Measurements from ENCODE around the gene IL18.
"Not testable (repeated sequence)": the region's sequence is repeated elsewhere in the genome, so short reads cannot be mapped to it uniquely, and the experiment has no call there.

IL18 gene

GRCh38 chr11:112163875-112164685 is at the start of gene IL18:
IL18 (minus strand) TSS chr11:112164094; CDS start chr11:112155053, 9,041 bp downstream.
- no peak for DNase-seq

DNA sequence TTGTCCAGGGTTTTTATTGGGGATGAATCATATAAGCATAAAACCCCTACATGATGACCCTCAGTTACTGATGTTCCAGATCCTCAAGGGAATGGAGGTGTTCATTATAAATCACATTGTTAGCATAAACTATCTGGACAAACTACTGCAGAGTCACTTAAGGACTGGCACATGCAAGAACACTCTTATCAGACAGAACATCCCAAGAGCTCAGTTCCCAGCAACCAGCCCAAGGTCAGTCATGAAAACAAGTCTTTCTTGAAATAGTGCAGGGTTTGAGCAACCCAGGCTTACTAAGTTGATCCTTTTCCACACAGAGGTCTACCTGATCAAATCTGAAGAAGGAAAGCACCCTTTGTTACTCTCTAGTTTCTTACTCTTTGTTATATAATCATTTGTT is 48.8 kb upstream of the IL18 start:
- no peak for DNase-seq

GRCh38 chr11:112212290-112212689 is 48.4 kb upstream of the IL18 start:
- no peak for DNase-seq

- DNase-seq: no peak
These were observed 47.6 kb upstream of the IL18 start for GRCh38 chr11:112211536-112211935.

GRCh38 chr11:112210890-112211289 is 47.0 kb upstream of the IL18 start:
- no peak for DNase-seq

DNA sequence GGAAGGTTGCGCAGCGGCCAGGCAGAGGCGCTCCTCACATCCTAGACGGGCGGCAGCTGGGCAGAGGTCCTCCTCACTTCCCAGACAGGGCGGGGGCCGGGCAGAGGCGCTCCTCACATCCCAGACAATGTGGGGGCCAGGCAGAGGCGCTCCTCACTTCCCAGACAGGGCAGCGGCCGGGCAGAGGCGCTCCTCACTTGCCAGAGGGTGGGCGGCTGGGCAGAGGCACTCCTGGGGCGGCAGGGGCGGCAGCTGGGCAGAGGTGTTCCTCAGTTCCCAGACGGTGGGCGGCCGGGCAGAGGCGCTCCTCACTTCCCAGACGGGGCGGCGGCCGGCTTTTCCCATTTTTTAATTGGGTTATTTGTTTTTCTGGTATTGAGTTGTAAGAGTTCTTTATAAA is 42.2 kb upstream of the IL18 start:
- DNase-seq: no peak

DNA sequence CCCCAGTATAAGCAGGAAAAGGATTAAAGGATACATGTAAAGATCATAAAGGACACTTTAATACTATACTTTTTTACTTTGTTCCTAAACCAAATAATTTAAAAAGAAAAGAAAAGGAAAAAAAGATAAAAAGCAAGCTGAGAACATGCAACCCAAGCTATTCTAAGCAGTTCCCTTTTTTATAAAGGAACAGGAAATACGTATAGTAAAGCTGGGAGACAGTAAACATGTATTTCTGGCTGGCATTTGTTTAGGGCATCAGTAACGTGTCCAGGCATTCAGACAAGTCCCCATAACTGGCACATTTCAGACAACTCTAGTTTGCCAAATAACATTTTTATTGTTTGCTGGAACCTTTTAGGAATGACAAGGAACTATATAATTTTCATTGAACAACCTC is 36.4 kb upstream of the IL18 start:
- no peak for DNase-seq

GRCh38 chr11:112199101-112199500 is 35.2 kb upstream of the IL18 start:
- not testable (repeated sequence) for DNase-seq

DNA sequence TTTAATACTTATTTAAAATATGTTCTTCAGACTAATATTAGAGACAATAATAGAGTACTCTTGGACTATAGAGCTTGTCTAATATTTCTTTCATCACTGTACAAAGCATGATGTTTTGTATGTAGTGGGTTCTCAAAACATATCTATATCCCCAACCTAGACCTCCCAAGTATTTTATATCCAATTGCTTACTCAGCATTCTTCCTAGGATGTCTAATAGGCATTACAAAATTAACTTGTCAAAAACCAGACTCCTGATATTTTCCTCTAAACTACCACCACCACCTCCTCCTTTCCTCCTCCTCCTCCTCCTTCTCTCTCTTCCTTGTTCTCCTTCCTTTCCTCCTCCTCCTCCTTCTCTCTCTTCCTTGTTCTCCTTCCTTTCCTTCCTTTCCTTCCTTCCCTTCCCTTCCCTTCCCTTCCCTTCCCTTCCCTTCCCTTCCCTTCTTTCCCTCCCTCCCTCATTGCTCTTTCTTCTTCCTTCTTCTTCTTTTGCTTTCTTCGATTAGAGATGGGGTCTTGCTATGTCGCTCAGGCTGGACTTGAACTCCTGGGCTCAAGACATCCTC is 32.7 kb upstream of the IL18 start:
- no peak for DNase-seq

DNA sequence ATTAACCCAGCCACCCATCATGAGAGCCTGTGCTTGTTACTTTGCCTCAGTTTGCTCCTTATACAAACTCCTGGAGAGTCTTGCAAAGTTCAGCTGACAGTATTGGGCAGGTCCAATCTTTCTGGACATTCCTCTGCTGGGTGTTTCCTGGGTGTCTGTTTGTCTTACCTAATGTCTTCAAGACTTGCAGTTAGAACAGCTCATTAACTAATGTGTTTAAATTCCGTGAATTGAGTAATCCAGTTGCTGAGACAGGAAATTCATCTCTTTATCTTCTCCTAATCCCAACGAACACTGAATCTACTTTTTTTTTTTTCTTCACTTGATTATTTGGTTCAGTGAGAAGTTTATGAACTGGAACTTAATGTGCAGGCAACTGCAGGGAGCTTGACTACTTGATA is 32.1 kb upstream of the IL18 start:
- DNase-seq: peak; percentile 11

GRCh38 chr11:112195113-112195512 is 31.2 kb upstream of the IL18 start:
- DNase-seq: not testable (repeated sequence)

DNA sequence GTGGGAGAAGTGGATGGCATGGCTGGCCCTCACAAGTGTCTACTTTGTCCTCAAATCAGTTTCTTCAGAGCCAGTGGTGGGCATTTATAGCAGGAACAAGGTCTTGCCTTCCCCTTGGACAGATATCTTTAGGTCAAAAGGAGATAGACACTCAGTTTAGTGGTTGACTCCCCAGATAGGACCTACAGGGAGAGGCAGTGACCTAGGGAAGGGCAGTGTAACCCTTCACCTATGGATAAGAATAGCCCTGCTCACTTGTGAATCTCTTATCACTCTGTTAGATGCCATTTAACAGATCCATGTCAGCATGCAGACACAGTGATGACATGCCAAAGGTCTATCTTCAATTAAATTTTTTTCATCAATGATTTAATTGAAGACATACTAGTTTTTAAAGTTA is 22.4 kb upstream of the IL18 start:
- DNase-seq: no peak

GRCh38 chr11:112185883-112186282 is 22.0 kb upstream of the IL18 start:
- DNase-seq: no peak

DNA sequence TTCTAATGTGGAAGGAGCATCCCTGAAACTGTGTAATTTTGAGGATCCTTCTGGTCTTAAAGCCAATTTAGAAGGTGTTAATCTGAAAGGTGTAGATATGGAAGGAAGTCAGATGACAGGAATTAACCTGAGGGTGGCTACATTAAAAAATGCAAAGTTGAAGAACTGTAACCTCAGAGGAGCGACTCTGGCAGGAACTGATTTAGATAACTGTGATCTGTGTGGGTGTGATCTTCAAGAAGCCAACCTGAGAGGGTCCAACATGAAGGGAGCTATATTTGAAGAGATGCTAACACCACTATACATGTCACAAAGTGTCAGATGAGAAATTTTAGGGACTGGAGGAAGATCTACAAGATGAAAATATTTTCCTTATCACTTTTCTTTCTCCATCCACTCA is 19.0 kb upstream of the IL18 start:
- DNase-seq: no peak

DNA sequence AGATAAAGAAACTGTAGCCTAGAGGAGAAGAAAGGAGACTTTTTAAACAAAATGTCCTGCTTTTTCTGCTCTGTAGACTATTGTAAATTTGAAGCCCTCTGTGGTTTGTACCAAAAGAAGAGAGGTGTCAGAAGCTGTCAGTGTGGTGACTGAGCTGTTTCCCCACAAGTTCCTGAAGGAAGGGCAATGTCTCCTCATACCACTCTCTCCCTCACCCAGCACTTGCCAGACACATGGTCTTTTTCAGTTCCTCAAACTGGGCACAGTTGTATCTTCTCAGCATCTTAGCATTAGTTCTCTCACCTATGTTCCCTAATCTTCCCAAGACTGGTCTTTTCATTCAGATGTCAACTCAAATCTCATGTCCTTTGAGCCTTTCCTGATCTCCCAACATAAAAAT is 15.7 kb upstream of the IL18 start:
- DNase-seq: no peak

DNA sequence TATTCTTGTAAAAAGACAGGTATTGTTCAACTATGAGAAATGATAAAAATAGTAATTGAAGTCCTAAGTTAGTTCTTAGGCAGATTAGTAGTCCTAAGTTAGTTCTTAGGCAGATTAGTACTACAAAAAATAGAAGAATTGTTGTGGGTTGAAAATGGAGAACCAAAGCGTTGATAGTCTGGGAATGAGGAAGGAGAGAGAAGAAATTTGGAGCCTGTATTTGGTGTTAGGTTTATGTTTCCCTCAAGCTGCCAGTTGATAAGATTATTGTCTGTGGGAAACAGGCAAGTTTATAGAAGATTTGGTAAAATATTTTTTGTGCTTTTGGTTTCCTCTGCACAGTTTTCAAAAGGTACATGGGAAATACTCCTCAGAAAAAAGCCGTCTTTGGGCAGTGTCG is 15.0 kb upstream of the IL18 start:
- DNase-seq: no peak

DNA sequence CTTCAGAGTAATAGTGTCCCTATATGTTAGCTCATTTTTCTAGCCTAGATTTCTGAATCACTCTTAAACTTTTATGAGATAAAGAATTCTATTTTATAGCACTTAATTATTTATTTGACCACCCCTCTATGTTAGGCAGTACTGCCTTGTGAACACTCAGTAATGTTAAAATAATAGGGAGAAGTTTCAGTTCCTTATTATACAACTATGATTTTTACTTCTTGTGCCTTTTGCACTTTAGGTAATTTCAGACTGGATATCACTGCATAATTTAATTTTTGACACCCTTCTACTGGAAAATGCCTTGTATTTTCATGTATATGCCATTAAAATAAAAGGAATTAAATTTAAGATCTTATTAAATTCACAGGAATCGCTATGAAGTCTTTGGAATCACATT is 14.5 kb upstream of the IL18 start:
- no peak for DNase-seq

GRCh38 chr11:112177589-112177988 is 13.7 kb upstream of the IL18 start:
- no peak for DNase-seq

GRCh38 chr11:112176077-112176476 is 12.2 kb upstream of the IL18 start:
- no peak for DNase-seq

DNA sequence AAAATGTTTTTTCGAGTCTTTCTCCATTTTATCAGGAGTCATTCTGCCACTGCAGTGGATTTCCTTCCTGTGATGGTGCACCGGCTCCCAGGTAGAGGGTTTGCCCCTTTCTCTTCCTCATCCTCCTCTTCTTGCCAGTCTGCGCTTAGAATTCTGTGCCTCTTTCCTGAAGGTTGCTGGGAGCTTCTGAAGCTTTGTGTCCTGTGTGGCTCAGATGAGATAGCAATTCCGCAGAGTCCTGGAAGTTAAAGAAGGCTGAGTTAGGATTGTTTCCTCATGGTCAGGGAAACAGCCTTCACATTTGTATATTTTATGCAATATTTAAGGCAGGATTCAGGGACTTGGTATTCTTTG is 11.7 kb upstream of the IL18 start:
- no peak for DNase-seq

DNA sequence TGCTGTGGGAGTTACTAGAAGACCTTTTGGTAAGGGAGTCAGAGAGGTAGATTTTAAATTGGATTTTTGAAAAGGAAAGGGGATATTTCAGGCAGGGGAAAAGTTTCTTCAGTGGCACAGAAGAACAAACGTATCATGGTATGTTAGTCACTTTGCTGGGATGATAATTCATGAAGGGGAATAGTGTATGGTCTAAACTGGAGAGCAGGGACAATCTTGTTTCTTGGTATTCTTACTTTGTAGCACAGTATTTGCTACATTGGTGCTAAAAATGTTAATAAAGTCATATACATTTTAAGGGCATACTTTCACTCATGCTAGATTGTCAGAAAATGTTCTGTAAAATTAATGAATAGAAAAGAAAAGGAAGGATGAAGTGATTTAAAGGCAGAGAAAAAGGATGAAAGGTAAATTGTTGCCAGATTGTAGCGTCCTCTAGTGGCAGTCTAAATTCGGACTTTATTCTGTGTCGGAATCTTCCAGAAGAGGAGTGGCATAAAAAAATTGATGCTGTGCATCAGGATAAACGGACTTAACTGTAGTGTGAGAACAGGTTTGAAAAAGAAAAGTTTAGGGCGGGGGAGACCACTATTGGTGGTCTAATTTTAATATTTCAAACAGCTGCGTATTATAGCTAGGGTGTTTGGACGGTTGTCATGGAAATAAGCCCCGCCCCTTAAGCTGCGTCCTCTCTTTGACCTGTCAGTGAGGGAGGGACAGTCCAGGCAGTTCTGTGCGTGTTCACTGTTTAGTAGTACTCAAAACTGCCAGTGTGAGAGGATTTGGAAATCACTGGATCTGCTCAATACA is 11.1 kb upstream of the IL18 start, which contains the start of gene BCO2:
TSS of gene BCO2 (plus strand) at position 724 of the 810 bp plus-strand sequence. CDS start 90 bp downstream, outside the sequence.
- DNase-seq: peak; percentile 82

- DNase-seq: peak; percentile 32
These were observed 9.3 kb upstream of the IL18 start for GRCh38 chr11:112173152-112173551.

DNA sequence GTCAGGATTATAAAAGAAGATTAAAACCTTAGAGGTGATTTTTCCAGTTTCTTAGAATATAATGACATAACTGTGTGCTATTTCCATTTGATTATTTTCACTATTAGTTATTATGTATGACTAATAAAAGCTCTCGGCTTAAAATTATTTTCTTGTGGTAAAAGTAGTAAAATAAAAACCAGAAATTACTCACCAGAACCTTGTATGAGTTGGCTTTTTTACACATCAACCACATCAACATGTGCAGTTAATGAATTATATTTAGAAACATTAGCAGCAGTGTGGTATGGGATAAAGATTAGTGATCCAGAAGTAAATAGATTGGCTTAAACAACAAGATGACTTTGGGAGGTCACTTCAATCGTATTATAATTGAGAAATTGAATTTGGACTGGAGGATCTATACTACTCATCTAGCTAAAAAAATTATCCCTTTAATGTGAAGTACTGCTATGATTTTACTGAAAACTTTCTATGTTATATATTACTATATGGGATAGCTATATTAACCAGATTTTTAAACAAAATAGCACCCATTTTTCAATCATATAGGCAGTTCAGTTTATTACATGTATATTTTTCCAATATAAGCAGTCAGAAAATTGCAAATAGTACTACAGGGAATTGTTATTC is 8.6 kb upstream of the IL18 start:
- DNase-seq: peak; percentile 48
